Measurements from ENCODE around the gene GNA12.

GRCh38 chr7:2735744-2736143 lies 108.4 kb downstream of the GNA12 start:
- no peak for TF ChIP-seq POLR2A (IDR thresholded peaks at IDR 0.05)
- TF ChIP-seq, protein P1, sequence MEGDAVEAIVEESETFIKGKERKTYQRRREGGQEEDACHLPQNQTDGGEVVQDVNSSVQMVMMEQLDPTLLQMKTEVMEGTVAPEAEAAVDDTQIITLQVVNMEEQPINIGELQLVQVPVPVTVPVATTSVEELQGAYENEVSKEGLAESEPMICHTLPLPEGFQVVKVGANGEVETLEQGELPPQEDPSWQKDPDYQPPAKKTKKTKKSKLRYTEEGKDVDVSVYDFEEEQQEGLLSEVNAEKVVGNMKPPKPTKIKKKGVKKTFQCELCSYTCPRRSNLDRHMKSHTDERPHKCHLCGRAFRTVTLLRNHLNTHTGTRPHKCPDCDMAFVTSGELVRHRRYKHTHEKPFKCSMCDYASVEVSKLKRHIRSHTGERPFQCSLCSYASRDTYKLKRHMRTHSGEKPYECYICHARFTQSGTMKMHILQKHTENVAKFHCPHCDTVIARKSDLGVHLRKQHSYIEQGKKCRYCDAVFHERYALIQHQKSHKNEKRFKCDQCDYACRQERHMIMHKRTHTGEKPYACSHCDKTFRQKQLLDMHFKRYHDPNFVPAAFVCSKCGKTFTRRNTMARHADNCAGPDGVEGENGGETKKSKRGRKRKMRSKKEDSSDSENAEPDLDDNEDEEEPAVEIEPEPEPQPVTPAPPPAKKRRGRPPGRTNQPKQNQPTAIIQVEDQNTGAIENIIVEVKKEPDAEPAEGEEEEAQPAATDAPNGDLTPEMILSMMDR (IDR thresholded peaks at IDR 0.05), result no peak
